Measurements from ENCODE around the gene FAAP100. TPM values are rescaled to one million over a fixed set of nuclear protein-coding genes. Genes with fewer than 3 reads are reported as not detected.

The FAAP100 gene
- total RNA-seq, 4 donors from 2014 or later, result 26.2 to 90.5 (median 37.4) TPM

DNA sequence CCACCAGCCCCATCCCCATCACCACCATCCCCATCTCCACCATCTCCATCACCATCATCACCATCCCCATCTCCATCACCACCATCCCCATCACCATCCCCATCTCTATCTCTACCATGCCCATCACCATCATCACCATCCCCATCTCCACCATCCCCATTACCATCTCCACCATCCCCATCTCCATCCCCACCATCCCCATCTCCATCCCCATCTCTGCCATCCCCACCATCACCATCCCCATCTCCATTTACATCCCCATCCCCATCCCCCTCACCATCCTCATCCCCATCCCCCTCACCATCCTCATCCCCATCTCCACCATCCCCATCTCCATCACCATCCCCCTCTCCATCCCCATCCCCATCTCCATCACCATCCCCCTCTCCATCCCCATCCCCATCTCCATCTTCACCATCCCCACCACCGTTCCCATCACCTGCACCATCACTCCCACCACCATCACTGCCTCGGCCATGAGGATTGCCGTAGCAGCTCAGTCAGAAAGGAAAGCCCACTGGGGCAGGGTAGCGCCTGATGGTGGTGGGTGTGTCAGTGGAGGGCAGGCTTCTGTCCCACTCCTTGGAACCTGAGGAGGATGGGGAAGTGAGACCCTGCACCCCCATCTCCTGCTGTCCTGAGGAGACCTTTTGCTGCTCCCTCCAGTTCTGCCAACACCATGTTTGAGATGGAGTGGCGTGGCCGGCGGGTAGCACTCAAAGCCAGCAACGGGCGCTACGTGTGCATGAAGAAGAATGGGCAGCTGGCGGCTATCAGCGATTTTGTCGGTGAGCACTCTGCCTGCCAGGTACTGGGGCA lies 16.5 kb downstream of the FAAP100 start:
- Histone ChIP-seq H3K27me3 (peaks cover 25% of the 10 kb centered on the region), H3K27ac (no peak overlapping the region), H3K4me3 (no peak overlapping the region), H3K36me3 (peaks cover 0 to 2% (median 0%) of the 10 kb centered on the region in 4 donors), H3K4me1 (peaks cover 7 to 17% (median 11%) of the 10 kb centered on the region in 4 donors), H3K9me3 (no peaks in the 10 kb centered on the region)
- DNase-seq, result no peak
- WGBS, 2 donors (ENCODE audit: low coverage in 1 of 2), result 57% methylated on average over 13 of the region's 13 CpGs; no CpG with 5 or more reads in 1 of the 2 donors
- TF ChIP-seq POLR2A (IDR thresholded peaks at IDR 0.05), result no peak
- no peak for TF ChIP-seq POLR2AphosphoS5 (IDR thresholded peaks at IDR 0.05)
- TF ChIP-seq, protein P1, sequence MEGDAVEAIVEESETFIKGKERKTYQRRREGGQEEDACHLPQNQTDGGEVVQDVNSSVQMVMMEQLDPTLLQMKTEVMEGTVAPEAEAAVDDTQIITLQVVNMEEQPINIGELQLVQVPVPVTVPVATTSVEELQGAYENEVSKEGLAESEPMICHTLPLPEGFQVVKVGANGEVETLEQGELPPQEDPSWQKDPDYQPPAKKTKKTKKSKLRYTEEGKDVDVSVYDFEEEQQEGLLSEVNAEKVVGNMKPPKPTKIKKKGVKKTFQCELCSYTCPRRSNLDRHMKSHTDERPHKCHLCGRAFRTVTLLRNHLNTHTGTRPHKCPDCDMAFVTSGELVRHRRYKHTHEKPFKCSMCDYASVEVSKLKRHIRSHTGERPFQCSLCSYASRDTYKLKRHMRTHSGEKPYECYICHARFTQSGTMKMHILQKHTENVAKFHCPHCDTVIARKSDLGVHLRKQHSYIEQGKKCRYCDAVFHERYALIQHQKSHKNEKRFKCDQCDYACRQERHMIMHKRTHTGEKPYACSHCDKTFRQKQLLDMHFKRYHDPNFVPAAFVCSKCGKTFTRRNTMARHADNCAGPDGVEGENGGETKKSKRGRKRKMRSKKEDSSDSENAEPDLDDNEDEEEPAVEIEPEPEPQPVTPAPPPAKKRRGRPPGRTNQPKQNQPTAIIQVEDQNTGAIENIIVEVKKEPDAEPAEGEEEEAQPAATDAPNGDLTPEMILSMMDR (IDR thresholded peaks at IDR 0.05), result no peak
- no peak for TF ChIP-seq EP300 (IDR thresholded peaks at IDR 0.05; ENCODE audit: low read depth)
- intact Hi-C loops (cut with DNase I; ENCODE audit: low total_unique reads), result loop anchor here (10.0 kb wide), 1 partner anchor 281 kb away; no protein-coding TSS in a partner anchor
- in situ Hi-C loops (cut with MboI; ENCODE audit: low pct_ligation_motif_present in 1 of 4, low pct_unique_long_range_greater_than_20kb in 1 of 4, low sequenced_read_pairs in 3 of 4), result no loop called here

DNA sequence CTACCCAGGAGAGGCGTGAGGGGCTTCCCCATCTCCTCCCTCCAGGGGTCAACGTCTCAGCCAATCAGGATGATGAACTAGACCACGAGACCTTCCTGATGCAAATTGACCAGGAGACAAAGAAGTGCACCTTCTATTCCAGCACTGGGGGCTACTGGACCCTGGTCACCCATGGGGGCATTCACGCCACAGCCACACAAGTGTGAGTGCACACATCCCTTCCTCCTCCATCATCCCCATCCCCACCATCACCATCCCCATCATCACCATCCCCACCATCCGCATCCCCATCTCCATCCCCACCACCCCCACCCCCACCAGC lies 17.2 kb downstream of the FAAP100 start:
- Histone ChIP-seq H3K9me3 (no peaks in the 10 kb centered on the region), H3K27ac (no peak overlapping the region), H3K36me3 (no peaks in the 10 kb centered on the region), H3K27me3 (peaks cover 29% of the 10 kb centered on the region), H3K4me1 (peaks cover 7 to 17% (median 11%) of the 10 kb centered on the region in 4 donors), H3K4me3 (no peak overlapping the region)
- 78% methylated on average over 5 of the region's 5 CpGs; no CpG with 5 or more reads in 1 of the 2 donors for WGBS, 2 donors (ENCODE audit: low coverage in 1 of 2)
- intact Hi-C loops (cut with DNase I; ENCODE audit: low total_unique reads), result loop anchor here (10.0 kb wide), 1 partner anchor 280 kb away; no protein-coding TSS in a partner anchor
- in situ Hi-C loops (cut with MboI; ENCODE audit: low pct_ligation_motif_present in 1 of 4, low pct_unique_long_range_greater_than_20kb in 1 of 4, low sequenced_read_pairs in 3 of 4), result no loop called here
- TF ChIP-seq, protein P1 (IDR thresholded peaks at IDR 0.05), result no peak
- no peak for DNase-seq

DNA sequence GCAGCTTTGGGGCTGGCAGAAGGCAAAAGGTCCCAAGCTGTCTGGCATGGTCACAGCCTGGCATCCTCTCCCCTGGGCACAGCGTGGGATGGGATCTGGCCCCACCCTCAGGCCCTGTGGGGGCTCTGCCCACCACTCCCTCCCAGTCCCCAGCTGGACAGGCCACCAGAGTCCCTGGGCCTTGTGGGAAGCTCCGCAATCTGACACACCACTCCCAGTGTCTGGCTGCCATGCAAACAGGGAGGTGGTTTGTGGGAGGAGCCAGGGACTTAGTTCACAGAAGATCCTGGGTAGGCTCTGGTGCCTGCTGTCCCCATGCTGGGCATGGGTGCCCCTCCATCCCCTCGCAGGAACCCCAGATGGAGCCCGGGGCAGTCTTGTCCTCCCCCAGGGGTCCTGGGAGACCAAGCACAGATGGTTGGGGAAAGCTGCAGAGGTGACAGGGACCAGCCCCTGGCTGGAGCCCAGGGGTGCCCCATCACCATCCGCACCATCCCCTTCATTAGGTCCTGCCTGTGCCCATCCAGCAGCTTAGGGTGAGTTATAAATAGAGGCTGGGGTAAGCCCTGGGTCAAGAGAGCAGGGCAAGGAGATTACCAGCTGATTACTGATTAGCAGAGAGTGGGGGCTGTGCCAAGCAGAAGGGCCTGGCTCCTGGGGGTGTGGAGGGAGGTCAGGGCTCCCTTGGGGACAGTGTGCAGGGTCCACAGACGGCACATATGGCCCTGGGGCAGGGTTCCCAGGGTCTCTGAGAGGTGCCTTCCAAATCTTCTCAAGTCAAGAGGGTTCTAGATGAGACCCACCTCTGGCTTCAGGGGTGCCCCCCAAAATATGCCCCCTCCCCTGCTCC lies 17.8 kb downstream of the FAAP100 start:
- no peak for TF ChIP-seq POLR2AphosphoS5 (IDR thresholded peaks at IDR 0.05)
- TF ChIP-seq, protein P1 (IDR thresholded peaks at IDR 0.05), result no peak
- TF ChIP-seq EP300 (IDR thresholded peaks at IDR 0.05; ENCODE audit: low read depth), result no peak
- TF ChIP-seq POLR2A (IDR thresholded peaks at IDR 0.05), result no peak
- WGBS, 2 donors (ENCODE audit: low coverage in 1 of 2), result 43% methylated on average over 6 of the region's 6 CpGs; no CpG with 5 or more reads in 1 of the 2 donors
- peaks cover 7 to 17% (median 11%) of the 10 kb centered on the region in 4 donors for H3K4me1 ChIP-seq

More for the DNA sequence above, 17.8 kb downstream of the FAAP100 start:
- intact Hi-C loops (cut with DNase I; ENCODE audit: low total_unique reads), result loop anchor here (5.0 to 10.0 kb wide), 2 partner anchors 280 to 1078 kb away; no protein-coding TSS in a partner anchor
- H3K27ac ChIP-seq, result no peak overlapping the region
- in situ Hi-C loops (cut with MboI; ENCODE audit: low pct_ligation_motif_present in 1 of 4, low pct_unique_long_range_greater_than_20kb in 1 of 4, low sequenced_read_pairs in 3 of 4), result no loop called here
- peaks cover 35% of the 10 kb centered on the region for H3K27me3 ChIP-seq
- H3K9me3 ChIP-seq, result no peaks in the 10 kb centered on the region
- DNase-seq, result no peak
- H3K4me3 ChIP-seq, result no peak overlapping the region
- H3K36me3 ChIP-seq, result no peaks in the 10 kb centered on the region
